ENCODE data around the gene BICRAL. TPM values are rescaled to one million over a fixed set of nuclear protein-coding genes. Genes with fewer than 3 reads are reported as not detected.

The BICRAL gene
- total RNA-seq, 2 donors from 2014 or later = 21.0 to 26.2 TPM

- 92% methylated on average over 3 of the region's 3 CpGs for WGBS
- H3K27me3 ChIP-seq (replicated peaks; ENCODE audit: insufficient read depth) = no peaks in the 10 kb centered on the region
- peaks cover 5% of the 10 kb centered on the region for H3K4me1 ChIP-seq (replicated peaks)
- TF ChIP-seq CTCF (IDR thresholded peaks at IDR 0.05) = no peak
- TF ChIP-seq POLR2AphosphoS5 (IDR thresholded peaks at IDR 0.05) = no peak
- no peak for TF ChIP-seq POLR2A (IDR thresholded peaks at IDR 0.05)
- no peak overlapping the region for H3K27ac ChIP-seq
- intact Hi-C loops (cut with DNase I) = no loop called here
- DNase-seq (ENCODE audit: low spot score) = no peak
- H3K9me3 ChIP-seq = no peaks in the 10 kb centered on the region
- no peak overlapping the region for H3K4me3 ChIP-seq
- no peaks in the 10 kb centered on the region for H3K36me3 ChIP-seq
These were observed 23.0 kb upstream of the BICRAL start for GRCh38 chr6:42758756-42759430.

GRCh38 chr6:42761287-42762067 is 20.4 kb upstream of the BICRAL start:
- 90% methylated on average over 8 of the region's 8 CpGs for WGBS
- Histone ChIP-seq H3K4me3 (no peak overlapping the region), H3K36me3 (no peaks in the 10 kb centered on the region), H3K4me1 (replicated peaks) (peaks cover 5% of the 10 kb centered on the region), H3K27me3 (replicated peaks; ENCODE audit: insufficient read depth) (no peaks in the 10 kb centered on the region), H3K27ac (no peak overlapping the region), H3K9me3 (no peaks in the 10 kb centered on the region)
- TF ChIP-seq POLR2A (IDR thresholded peaks at IDR 0.05) (no peak), POLR2AphosphoS5 (IDR thresholded peaks at IDR 0.05) (no peak), CTCF (IDR thresholded peaks at IDR 0.05) (no peak)
- intact Hi-C loops (cut with DNase I) = no loop called here
- DNase-seq (ENCODE audit: low spot score) = no peak

GRCh38 chr6:42762426-42762859 is 19.4 kb upstream of the BICRAL start:
- TF ChIP-seq POLR2A (IDR thresholded peaks at IDR 0.05) (no peak), POLR2AphosphoS5 (IDR thresholded peaks at IDR 0.05) (no peak)
- DNase-seq (ENCODE audit: low spot score) = no peak
- intact Hi-C loops (cut with DNase I) = no loop called here
- Histone ChIP-seq H3K36me3 (no peaks in the 10 kb centered on the region), H3K27ac (no peak overlapping the region), H3K9me3 (no peaks in the 10 kb centered on the region), H3K4me1 (replicated peaks) (peaks cover 5% of the 10 kb centered on the region), H3K4me3 (no peak overlapping the region), H3K27me3 (replicated peaks; ENCODE audit: insufficient read depth) (no peaks in the 10 kb centered on the region)
- 87% methylated on average over 3 of the region's 3 CpGs for WGBS

GRCh38 chr6:42762950-42763349 is 18.9 kb upstream of the BICRAL start:
- H3K4me3 ChIP-seq = no peak overlapping the region
- H3K36me3 ChIP-seq = no peaks in the 10 kb centered on the region
- H3K27me3 ChIP-seq (replicated peaks; ENCODE audit: insufficient read depth) = no peaks in the 10 kb centered on the region
- H3K4me1 ChIP-seq (replicated peaks) = no peaks in the 10 kb centered on the region
- H3K27ac ChIP-seq = no peak overlapping the region
- TF ChIP-seq CTCF (IDR thresholded peaks at IDR 0.05) (no peak), POLR2A (IDR thresholded peaks at IDR 0.05) (no peak), POLR2AphosphoS5 (IDR thresholded peaks at IDR 0.05) (no peak)
- DNase-seq (ENCODE audit: low spot score) = no peak
- WGBS = 62% methylated on average over 3 of the region's 3 CpGs
- no peaks in the 10 kb centered on the region for H3K9me3 ChIP-seq
- intact Hi-C loops (cut with DNase I) = no loop called here

GRCh38 chr6:42764911-42765648 is 16.8 kb upstream of the BICRAL start:
- H3K27ac ChIP-seq = no peak overlapping the region
- H3K4me3 ChIP-seq = no peak overlapping the region
- H3K27me3 ChIP-seq (replicated peaks; ENCODE audit: insufficient read depth) = no peaks in the 10 kb centered on the region
- WGBS = 80% methylated on average over 9 of the region's 9 CpGs
- intact Hi-C loops (cut with DNase I) = no loop called here
- no peak for DNase-seq (ENCODE audit: low spot score)
- H3K36me3 ChIP-seq = no peaks in the 10 kb centered on the region
- no peaks in the 10 kb centered on the region for H3K9me3 ChIP-seq
- no peaks in the 10 kb centered on the region for H3K4me1 ChIP-seq (replicated peaks)
- TF ChIP-seq CTCF (IDR thresholded peaks at IDR 0.05) (no peak), POLR2A (IDR thresholded peaks at IDR 0.05) (no peak)

Data from prostate gland (tissue), 2 donors.